ENCODE measurements around the gene PTPDC1.

Gene PTPDC1

GRCh38 chr9:94156348-94157049, 72.2 kb downstream of the PTPDC1 start:
- DNase-seq, result no peak
- Histone ChIP-seq H3K36me3 (ENCODE audit: control insufficient read depth, insufficient read depth, low read length) (no peaks in the 10 kb centered on the region), H3K27ac (ENCODE audit: low read depth, low read length) (no peak overlapping the region), H3K79me1 (ENCODE audit: low read length) (no peaks in the 10 kb centered on the region), H3K4me2 (ENCODE audit: low read length) (no peak overlapping the region), H3K4ac (ENCODE audit: low read depth, low read length) (no peak overlapping the region), H3K4me3 (ENCODE audit: low read length) (no peak overlapping the region), H4K8ac (ENCODE audit: low read depth, low read length) (no peak overlapping the region), H2BK5ac (ENCODE audit: low read length) (no peak overlapping the region), H3K23ac (ENCODE audit: low read length) (no peak overlapping the region), H3K56ac (ENCODE audit: low read length) (no peak overlapping the region), H4K5ac (ENCODE audit: low read length) (no peak overlapping the region), H2AK5ac (ENCODE audit: low read length) (no peak overlapping the region), H3K27me3 (ENCODE audit: insufficient read depth, low read length, poor library complexity) (no peaks in the 10 kb centered on the region), H3K79me2 (ENCODE audit: control insufficient read depth, insufficient read depth, low read length) (no peaks in the 10 kb centered on the region), H2BK15ac (replicated peaks; ENCODE audit: low read depth) (no peak overlapping the region), H3K18ac (ENCODE audit: low read length) (no peak overlapping the region), H3K9ac (ENCODE audit: low read length) (no peak overlapping the region), H2BK120ac (ENCODE audit: low read depth, low read length) (no peak overlapping the region), H3K4me1 (ENCODE audit: control insufficient read depth, low read depth, low read length) (peaks cover 2% of the 10 kb centered on the region)
- no CpG with 5 or more reads among the region's 11 CpGs for WGBS (ENCODE audit: extremely low coverage, insufficient coverage, low lambda C conversion rate)

DNA sequence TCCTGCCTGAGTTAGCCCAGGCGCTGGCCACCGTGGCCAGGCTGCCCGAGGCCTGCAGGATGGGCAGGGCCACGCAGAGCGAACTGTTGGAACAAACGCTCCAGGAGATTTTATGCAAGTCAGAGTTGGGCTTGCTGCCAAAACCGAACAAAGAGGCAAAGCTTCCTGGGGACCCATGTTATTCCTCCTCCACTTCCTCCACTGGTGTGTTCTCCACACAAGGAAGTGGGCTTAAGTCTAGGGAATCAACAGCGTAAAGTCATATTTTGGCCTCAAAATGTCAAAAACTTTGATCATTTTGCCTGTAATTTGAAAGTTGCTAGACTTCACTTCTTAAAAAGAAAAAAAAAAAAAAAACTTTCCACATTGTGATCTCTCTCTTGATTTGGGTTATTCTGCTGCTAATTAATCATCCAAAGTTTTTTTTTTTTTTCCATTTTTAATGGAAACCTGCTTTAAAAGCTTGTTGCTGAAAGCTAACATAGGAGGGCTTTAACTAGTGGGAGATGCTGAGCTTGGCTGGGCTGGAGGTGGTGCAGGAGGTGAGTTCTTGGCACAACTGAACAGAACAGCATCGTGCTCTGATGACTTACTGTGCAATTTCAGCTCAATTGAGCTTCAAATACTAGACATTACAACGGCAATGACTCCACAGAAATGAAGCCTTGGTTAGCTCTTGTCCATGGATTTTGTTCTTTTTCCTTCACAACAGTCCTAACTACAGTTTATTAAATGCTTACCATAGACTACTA, 73.0 kb downstream of the PTPDC1 start:
- no peak overlapping the region for H3K4me3 ChIP-seq (ENCODE audit: low read length)
- H3K56ac ChIP-seq (ENCODE audit: low read length), result no peak overlapping the region
- H2BK5ac ChIP-seq (ENCODE audit: low read length), result no peak overlapping the region
- H3K9ac ChIP-seq (ENCODE audit: low read length), result no peak overlapping the region
- no peak overlapping the region for H3K23ac ChIP-seq (ENCODE audit: low read length)
- no peak overlapping the region for H4K8ac ChIP-seq (ENCODE audit: low read depth, low read length)
- H3K36me3 ChIP-seq (ENCODE audit: control insufficient read depth, insufficient read depth, low read length), result no peaks in the 10 kb centered on the region
- WGBS (ENCODE audit: extremely low coverage, insufficient coverage, low lambda C conversion rate), result no CpG with 5 or more reads among the region's 10 CpGs
- H4K5ac ChIP-seq (ENCODE audit: low read length), result no peak overlapping the region
- H3K79me2 ChIP-seq (ENCODE audit: control insufficient read depth, insufficient read depth, low read length), result no peaks in the 10 kb centered on the region
- H2BK120ac ChIP-seq (ENCODE audit: low read depth, low read length), result no peak overlapping the region
- H3K27me3 ChIP-seq (ENCODE audit: insufficient read depth, low read length, poor library complexity), result no peaks in the 10 kb centered on the region
- H3K4ac ChIP-seq (ENCODE audit: low read depth, low read length), result no peak overlapping the region
- H3K18ac ChIP-seq (ENCODE audit: low read length), result no peak overlapping the region
- no peak for DNase-seq
- H3K4me1 ChIP-seq (ENCODE audit: control insufficient read depth, low read depth, low read length), result no peaks in the 10 kb centered on the region
- H2BK15ac ChIP-seq (replicated peaks; ENCODE audit: low read depth), result no peak overlapping the region
- H3K27ac ChIP-seq (ENCODE audit: low read depth, low read length), result no peak overlapping the region
- no peaks in the 10 kb centered on the region for H3K79me1 ChIP-seq (ENCODE audit: low read length)
- H2AK5ac ChIP-seq (ENCODE audit: low read length), result no peak overlapping the region
- H3K4me2 ChIP-seq (ENCODE audit: low read length), result no peak overlapping the region
